ENCODE results near the gene TMEM214. TPM values are rescaled to one million over a fixed set of nuclear protein-coding genes. Genes with fewer than 3 reads are reported as not detected.

TMEM214 gene
- total RNA-seq, 1 donor from 2014 or later = 68.0 TPM

- no peak overlapping the region for H3K27ac ChIP-seq
- no peaks in the 10 kb centered on the region for H3K27me3 ChIP-seq
- intact Hi-C loops (cut with DNase I) = loop anchor here (10.0 kb wide), 1 partner anchor 118 kb away; no protein-coding TSS in a partner anchor
- H3K4me1 ChIP-seq = peaks cover 37% of the 10 kb centered on the region
- ATAC-seq (no peak), DNase-seq (no peak)
- H3K36me3 ChIP-seq = no peaks in the 10 kb centered on the region
- no peak overlapping the region for H3K4me3 ChIP-seq
- no peaks in the 10 kb centered on the region for H3K9me3 ChIP-seq
- no peak for TF ChIP-seq CTCF (IDR thresholded peaks at IDR 0.05)
Measured at GRCh38 chr2:27082773-27083409, 50.1 kb downstream of the TMEM214 start.

DNA sequence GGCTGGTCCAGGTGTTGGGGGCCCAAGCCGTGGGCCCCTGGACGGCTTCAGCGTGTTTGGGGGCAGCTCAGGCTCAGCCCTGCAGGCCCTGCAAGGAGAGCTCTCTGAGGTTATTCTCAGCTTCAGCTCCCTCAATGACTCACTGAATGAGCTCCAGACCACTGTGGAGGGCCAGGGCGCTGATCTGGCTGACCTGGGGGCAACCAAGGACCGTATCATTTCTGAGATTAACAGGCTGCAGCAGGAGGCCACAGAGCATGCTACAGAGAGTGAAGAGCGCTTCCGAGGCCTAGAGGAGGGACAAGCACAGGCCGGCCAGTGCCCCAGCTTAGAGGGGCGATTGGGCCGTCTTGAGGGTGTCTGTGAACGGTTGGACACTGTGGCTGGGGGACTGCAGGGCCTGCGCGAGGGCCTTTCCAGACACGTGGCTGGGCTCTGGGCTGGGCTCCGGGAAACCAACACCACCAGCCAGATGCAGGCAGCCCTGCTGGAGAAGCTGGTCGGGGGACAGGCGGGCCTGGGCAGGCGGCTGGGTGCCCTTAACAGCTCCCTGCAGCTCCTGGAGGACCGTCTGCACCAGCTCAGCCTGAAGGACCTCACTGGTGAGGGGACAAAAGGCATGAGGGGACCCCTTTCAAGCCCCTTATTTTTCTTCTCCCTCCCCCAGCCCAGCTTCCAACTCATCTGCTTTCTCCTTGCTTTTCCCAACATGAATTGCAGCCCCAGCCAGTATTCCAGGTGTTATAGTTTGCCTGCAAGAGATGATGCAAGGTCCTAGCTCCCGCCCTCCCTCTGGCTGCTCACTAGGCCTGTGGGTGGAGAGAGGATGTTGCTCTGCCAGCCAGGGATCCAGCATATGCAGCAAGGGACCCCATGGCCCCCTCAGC, 50.9 kb downstream of the TMEM214 start:
- Histone ChIP-seq H3K36me3 (no peaks in the 10 kb centered on the region), H3K27ac (no peak overlapping the region), H3K9me3 (no peaks in the 10 kb centered on the region), H3K4me1 (peaks cover 37% of the 10 kb centered on the region), H3K27me3 (no peaks in the 10 kb centered on the region), H3K4me3 (no peak overlapping the region)
- no peak for ATAC-seq
- no peak for DNase-seq
- intact Hi-C loops (cut with DNase I) = loop anchor here (10.0 kb wide), 1 partner anchor 119 kb away; no protein-coding TSS in a partner anchor
- no peak for TF ChIP-seq CTCF (IDR thresholded peaks at IDR 0.05)

- H3K27ac ChIP-seq = no peak overlapping the region
- intact Hi-C loops (cut with DNase I) = loop anchor here (10.0 kb wide), 1 partner anchor 120 kb away; no protein-coding TSS in a partner anchor
Measured at GRCh38 chr2:27084297-27085061, 51.7 kb downstream of the TMEM214 start.

DNA sequence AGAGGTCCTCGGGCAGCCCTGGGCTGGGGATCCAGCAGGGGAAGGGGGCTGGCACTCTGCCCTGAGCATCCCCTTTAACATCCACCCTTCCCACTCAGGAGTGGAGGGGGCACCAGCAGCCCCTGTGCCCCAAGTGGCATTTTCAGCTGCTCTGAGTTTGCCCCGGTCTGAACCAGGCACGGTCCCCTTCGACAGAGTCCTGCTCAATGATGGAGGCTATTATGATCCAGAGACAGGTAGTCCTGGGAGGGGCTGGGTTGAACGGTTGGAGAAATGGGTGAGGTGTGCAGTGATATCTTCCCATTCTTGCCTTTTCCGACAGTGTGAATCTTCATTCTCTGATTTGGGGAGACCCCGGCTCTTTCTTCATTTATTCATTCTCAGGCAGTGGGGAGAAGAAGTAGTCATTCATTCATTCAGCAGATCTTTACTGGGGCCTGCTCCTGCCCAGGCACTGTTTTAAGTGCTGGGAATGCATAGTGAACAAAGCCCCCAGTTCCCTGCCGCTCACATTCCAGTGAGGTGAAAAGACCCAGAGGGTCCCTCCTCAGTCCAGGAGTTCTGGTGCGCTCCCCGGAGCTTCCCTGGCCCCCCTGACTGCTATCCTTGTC, 52.4 kb downstream of the TMEM214 start:
- peak overlapping the region; percentile 95 for H3K27ac ChIP-seq
- H3K4me1 ChIP-seq = peaks cover 37% of the 10 kb centered on the region
- no peaks in the 10 kb centered on the region for H3K36me3 ChIP-seq
- intact Hi-C loops (cut with DNase I) = loop anchor here (10.0 kb wide), 1 partner anchor 120 kb away; no protein-coding TSS in a partner anchor
- H3K9me3 ChIP-seq = no peaks in the 10 kb centered on the region
- ATAC-seq (no peak), DNase-seq (no peak)
- H3K27me3 ChIP-seq = no peaks in the 10 kb centered on the region
- peak; percentile 48 for TF ChIP-seq CTCF (IDR thresholded peaks at IDR 0.05)
- H3K4me3 ChIP-seq = peak overlapping the region; percentile 74

More at GRCh38 chr2:27084297-27085061, 51.7 kb downstream of the TMEM214 start:
- Histone ChIP-seq H3K36me3 (no peaks in the 10 kb centered on the region), H3K27me3 (no peaks in the 10 kb centered on the region), H3K4me3 (no peak overlapping the region), H3K4me1 (peaks cover 37% of the 10 kb centered on the region), H3K9me3 (no peaks in the 10 kb centered on the region)
- TF ChIP-seq CTCF (IDR thresholded peaks at IDR 0.05) = no peak
- ATAC-seq = no peak
- no peak for DNase-seq

- H3K4me3 ChIP-seq = peak overlapping the region; percentile 74
- H3K9me3 ChIP-seq = no peaks in the 10 kb centered on the region
- intact Hi-C loops (cut with DNase I) = loop anchor here (10.0 kb wide), 1 partner anchor 121 kb away; no protein-coding TSS in a partner anchor
- no peaks in the 10 kb centered on the region for H3K27me3 ChIP-seq
- ATAC-seq = peak; percentile 69
- H3K4me1 ChIP-seq = peaks cover 34% of the 10 kb centered on the region
- H3K27ac ChIP-seq = peak overlapping the region; percentile 95
- DNase-seq = peak; percentile 91
- H3K36me3 ChIP-seq = no peaks in the 10 kb centered on the region
- TF ChIP-seq CTCF (IDR thresholded peaks at IDR 0.05) = no peak
Measured at GRCh38 chr2:27085673-27086089, 52.9 kb downstream of the TMEM214 start.

Measured in upper lobe of right lung (tissue), 1 donor.